Rectal smooth muscle tissue (tissue), 1 donor: ENCODE data around the gene NHEJ1.

Source experiments
- H3K27ac ChIP-seq: one replicate; pipeline ENCODE4 v1.7.0; 2013; ENCODE audit warnings: low read depth, low read length, inconsistent platforms
- H3K27me3 ChIP-seq: one replicate; pipeline ENCODE4 v1.7.0; 2013; ENCODE audit warnings: low read length; ENCODE audit not compliant: control insufficient read depth, insufficient read depth
- H3K36me3 ChIP-seq: one replicate; pipeline ENCODE4 v1.7.0; 2013; ENCODE audit warnings: low read length; ENCODE audit not compliant: control insufficient read depth, insufficient read depth
- H3K4me1 ChIP-seq: one replicate; pipeline ENCODE4 v1.7.0; 2013; ENCODE audit warnings: low read length; ENCODE audit not compliant: control insufficient read depth, insufficient read depth
- H3K4me3 ChIP-seq: one replicate; pipeline ENCODE4 v1.7.0; 2013; ENCODE audit warnings: low read length
- H3K9ac ChIP-seq: one replicate; pipeline ENCODE4 v1.7.0; 2013; ENCODE audit warnings: low read length

Gene NHEJ1

DNA sequence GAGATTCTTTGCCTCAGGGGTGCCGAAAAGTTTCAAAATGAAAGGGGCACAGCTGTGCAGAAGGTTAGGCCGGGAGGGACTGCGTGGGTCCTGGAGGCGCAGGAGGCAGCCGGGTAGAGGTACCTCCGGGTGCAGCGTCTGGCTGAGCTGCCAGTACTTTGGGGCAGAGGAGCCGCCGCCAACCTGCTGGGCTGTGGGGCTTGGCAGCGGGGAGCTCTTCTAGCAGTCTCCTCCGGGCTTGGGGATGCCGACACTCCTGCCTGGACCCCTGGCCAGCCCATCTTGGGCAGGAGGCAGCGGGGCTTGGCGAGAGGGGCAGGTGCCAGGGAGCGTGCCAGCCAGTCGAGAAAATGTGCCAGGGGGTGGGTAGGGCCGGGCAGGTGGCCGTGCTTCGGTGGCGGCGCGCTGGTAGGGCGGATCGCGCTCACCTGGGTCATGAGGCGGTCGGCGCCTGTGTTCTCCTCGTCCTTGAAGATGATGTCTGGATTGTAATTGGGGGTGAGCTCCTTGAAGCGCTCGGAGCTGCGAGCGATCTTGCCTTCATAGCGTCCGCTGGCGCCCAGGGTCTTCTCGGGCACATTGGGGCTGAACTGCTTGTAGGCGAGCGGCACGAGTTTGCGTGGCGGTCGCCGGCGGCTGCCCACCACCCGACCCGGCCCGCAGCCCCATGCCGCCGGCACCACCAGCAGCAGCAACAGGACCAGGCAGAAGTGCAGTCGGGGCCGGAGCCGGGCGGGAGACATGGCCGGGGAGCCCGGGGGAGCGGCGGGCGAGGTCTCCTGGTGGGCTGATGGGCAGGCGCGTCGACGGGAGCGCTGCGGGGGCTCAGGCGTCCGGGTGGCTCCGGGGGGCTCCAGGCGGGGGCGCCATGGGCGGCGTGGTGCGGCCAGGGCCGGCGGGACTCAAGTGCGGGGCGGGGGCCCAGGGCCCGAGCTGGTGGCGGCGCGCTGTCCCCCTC, 100.6 kb downstream of the NHEJ1 start:
- peaks cover 40% of the 10 kb centered on the region for H3K27me3 ChIP-seq
- H3K9ac ChIP-seq: peak overlapping the region; percentile 43
- H3K27ac ChIP-seq: no peak overlapping the region
- H3K36me3 ChIP-seq: peaks cover 2% of the 10 kb centered on the region
- H3K4me1 ChIP-seq: peaks cover 12% of the 10 kb centered on the region
- H3K4me3 ChIP-seq: peak overlapping the region; percentile 68

GRCh38 chr2:219059375-219059724, 101.3 kb downstream of the NHEJ1 start:
- H3K9ac ChIP-seq: peak overlapping the region; percentile 43
- peaks cover 40% of the 10 kb centered on the region for H3K27me3 ChIP-seq
- H3K27ac ChIP-seq: no peak overlapping the region
- H3K4me3 ChIP-seq: peak overlapping the region; percentile 68
- H3K36me3 ChIP-seq: peaks cover 6% of the 10 kb centered on the region
- H3K4me1 ChIP-seq: peaks cover 12% of the 10 kb centered on the region

- peaks cover 40% of the 10 kb centered on the region for H3K27me3 ChIP-seq
- H3K27ac ChIP-seq: no peak overlapping the region
- peaks cover 12% of the 10 kb centered on the region for H3K4me1 ChIP-seq
- H3K9ac ChIP-seq: peak overlapping the region; percentile 43
- peaks cover 6% of the 10 kb centered on the region for H3K36me3 ChIP-seq
- peak overlapping the region; percentile 68 for H3K4me3 ChIP-seq
Observed at GRCh38 chr2:219058541-219059374, 101.9 kb downstream of the NHEJ1 start.

DNA sequence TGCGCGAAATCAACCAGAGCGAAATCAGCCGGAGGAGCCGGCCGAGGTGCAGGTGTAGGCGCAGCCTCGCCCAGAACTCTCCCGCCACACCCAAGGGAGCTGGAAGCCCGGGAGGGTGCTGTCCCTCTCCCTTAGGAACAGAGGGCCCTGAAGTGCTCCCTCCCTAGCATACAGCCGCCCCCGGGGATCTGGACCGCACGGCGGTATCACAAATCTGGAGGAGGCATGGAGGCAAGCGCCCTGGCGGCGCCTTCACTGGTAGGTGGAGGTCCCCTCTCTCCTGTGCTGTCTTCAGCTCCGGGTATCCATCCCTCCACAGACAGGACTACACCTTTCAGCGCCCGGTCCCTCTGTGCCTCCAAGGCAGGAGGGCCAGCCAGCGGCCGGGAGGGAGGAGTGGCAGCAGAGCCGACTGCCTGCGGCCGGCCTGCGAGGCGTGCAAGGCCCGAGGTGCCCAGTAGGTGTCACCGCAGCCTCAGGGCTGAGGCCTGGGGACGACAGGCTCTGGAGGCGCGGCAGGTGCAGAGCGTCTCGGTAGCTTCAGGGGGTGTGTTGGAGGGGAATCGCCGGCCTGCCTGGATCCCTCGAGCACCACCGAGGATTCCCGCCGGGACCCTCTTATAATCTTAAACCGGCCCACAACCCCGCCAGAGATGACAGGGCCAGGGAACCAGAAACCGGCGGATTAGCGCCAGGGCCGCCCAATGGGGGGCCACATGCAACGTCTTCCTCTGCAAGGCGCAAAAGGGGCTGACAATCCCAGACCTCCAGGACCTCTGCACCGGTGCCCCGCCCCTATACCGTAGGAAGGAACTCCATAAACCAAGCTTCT, 102.7 kb downstream of the NHEJ1 start:
- Histone ChIP-seq H3K27me3 (peaks cover 40% of the 10 kb centered on the region), H3K4me3 (peak overlapping the region; percentile 68), H3K4me1 (peaks cover 12% of the 10 kb centered on the region), H3K9ac (no peak overlapping the region), H3K36me3 (peaks cover 6% of the 10 kb centered on the region), H3K27ac (no peak overlapping the region)

DNA sequence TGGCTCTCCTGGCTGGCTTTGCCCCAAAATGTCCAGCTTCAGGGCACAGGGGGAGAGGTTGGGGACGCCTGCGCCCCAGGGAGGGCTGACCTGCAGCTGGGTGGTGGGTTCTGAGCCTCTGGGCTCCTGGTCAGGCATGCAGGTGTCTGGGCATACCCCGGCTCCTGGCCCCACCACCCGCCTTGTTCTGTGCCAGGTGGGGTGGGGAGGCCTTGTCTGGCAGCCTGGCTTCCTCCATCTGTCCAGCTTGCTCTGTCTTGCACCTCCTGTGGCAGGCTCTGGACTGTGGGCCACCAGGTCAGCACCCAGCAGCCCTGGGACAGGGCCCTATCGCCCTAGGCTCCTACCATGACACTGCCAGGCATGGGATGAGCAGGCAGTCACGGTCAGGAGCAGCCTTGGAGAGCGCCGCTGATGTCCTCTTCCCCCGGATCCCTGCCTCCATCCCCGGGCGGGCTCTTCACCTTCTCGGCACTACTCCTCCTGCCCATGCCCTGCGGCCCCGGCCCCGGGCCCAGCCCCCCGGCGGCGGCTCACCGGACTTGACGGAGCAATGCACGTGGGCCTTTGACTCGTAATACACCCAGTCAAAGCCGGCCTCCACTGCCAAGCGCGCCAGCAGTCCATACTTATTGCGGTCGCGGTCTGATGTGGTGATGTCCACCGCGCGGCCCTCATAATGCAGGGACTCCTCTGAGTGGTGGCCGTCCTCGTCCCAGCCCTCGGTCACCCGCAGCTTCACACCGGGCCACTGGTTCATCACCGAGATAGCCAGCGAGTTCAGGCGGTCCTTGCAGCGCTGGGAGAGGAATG, 103.5 kb downstream of the NHEJ1 start:
- H3K27me3 ChIP-seq: peaks cover 38% of the 10 kb centered on the region
- no peak overlapping the region for H3K27ac ChIP-seq
- peaks cover 6% of the 10 kb centered on the region for H3K36me3 ChIP-seq
- H3K9ac ChIP-seq: no peak overlapping the region
- peaks cover 12% of the 10 kb centered on the region for H3K4me1 ChIP-seq
- H3K4me3 ChIP-seq: peak overlapping the region; percentile 68

DNA sequence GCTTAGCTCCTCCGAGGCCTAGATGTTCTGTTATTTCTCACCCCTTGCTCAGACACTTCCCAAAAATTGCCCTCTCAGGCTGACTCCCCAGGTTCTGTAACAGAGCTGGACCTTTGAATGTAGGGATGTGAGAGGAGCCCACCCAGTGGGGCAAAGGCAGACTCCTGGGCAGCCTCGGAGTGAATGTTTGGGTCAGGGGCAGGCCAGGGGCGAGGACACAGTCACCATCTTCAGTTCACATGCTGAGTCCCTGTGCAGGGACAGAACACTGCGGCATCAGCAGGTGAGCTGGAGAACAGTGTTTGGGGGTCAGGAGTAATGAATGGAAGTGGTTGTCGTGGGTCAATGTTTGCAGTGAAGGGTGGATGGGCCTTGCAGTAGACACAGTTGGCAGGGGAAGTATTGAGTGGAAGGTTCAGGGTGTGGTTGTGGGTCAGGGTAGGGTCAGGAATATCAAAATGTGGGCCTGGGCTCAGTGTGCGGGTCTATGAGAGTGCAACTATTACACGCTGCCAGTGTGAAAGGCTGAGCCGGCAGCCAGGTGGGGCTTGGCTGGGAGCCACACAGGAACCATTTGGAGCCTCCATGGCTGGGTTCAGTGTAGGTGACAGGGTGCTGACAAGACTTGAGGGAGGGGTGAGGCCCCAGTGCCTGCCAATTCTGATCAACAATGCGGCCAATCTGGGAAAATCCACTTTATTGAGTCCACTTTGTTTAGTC, 104.3 kb downstream of the NHEJ1 start:
- H3K4me1 ChIP-seq: peaks cover 12% of the 10 kb centered on the region
- peaks cover 6% of the 10 kb centered on the region for H3K36me3 ChIP-seq
- H3K27ac ChIP-seq: no peak overlapping the region
- peaks cover 38% of the 10 kb centered on the region for H3K27me3 ChIP-seq
- no peak overlapping the region for H3K9ac ChIP-seq
- H3K4me3 ChIP-seq: no peak overlapping the region

DNA sequence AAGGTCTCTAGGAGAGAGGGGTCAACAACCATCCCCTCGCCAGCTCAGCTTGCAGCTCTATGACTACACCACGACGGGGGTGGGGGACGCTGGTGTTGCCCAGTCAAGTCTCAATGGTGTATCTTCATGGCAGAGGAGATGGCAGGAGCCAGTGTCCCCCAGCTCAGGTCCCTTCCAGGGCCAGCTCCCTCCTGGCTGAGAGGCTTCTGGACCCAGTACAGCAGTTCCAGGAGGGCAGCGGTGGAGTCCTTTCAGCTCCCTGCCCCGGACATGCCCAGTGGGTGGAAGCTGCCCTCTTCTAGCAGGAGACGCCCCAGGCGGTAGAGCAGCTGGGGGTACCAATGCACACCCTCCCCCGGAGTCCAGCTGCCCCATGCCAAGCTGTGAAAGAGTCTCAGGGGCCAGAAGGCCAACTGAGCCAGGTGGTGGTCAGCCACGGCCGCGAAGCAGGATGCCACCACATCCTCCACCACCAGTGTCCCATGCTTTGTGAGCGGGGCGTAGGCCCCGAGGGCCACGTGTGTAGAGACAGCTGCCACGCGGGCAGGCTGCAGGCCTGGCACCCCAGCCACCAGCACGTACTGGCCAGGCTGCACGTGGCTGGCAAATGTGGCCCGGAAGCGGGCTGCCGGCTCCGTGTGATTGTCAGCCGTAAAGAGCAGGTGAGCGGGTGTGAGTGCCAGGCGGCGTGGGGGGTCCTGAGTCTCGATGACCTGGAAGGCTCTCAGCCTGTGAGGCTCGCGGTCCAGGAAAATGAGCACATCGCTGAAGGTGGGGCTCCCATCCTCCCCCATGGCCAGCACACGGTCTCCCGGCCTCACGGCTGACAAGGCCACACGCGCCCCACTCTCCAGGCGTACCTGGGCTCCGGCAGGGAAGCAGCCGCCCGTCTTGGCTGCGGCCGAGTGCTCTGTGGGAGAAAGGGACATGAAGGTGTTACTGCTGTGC, 105.4 kb downstream of the NHEJ1 start:
- Histone ChIP-seq H3K4me1 (peaks cover 12% of the 10 kb centered on the region), H3K9ac (no peak overlapping the region), H3K36me3 (peaks cover 6% of the 10 kb centered on the region), H3K27me3 (peaks cover 35% of the 10 kb centered on the region), H3K4me3 (no peak overlapping the region), H3K27ac (no peak overlapping the region)

GRCh38 chr2:219049282-219049681, 111.3 kb downstream of the NHEJ1 start:
- Histone ChIP-seq H3K4me3 (no peak overlapping the region), H3K9ac (no peak overlapping the region), H3K27ac (no peak overlapping the region), H3K36me3 (no peaks in the 10 kb centered on the region), H3K27me3 (peaks cover 4% of the 10 kb centered on the region), H3K4me1 (no peaks in the 10 kb centered on the region)

GRCh38 chr2:219045937-219046550, 114.6 kb downstream of the NHEJ1 start:
- no peak overlapping the region for H3K4me3 ChIP-seq
- H3K27ac ChIP-seq: no peak overlapping the region
- no peaks in the 10 kb centered on the region for H3K36me3 ChIP-seq
- no peaks in the 10 kb centered on the region for H3K4me1 ChIP-seq
- no peak overlapping the region for H3K9ac ChIP-seq
- H3K27me3 ChIP-seq: peaks cover 8% of the 10 kb centered on the region

- no peak overlapping the region for H3K9ac ChIP-seq
- no peaks in the 10 kb centered on the region for H3K36me3 ChIP-seq
- H3K27me3 ChIP-seq: peaks cover 8% of the 10 kb centered on the region
- H3K4me3 ChIP-seq: no peak overlapping the region
- H3K4me1 ChIP-seq: no peaks in the 10 kb centered on the region
- no peak overlapping the region for H3K27ac ChIP-seq
Observed at GRCh38 chr2:219042750-219043149, 117.9 kb downstream of the NHEJ1 start.
